GM23338 (cell line): ENCODE data around the gene ABCD2. TPM values are rescaled to one million over a fixed set of nuclear protein-coding genes. Genes with fewer than 3 reads are reported as not detected.

Experiments
- ATAC-seq: fragments of 200-7000 bp; cut with Tn5 transposase; 3 replicates; pipeline ENCODE4 v1.9.1; 2020
- DNase-seq: peaks from one replicate; pipeline ENCODE4 v3.0.0-alpha.2; 2015; ENCODE audit warnings: low spot score
- H2AFZ ChIP-seq: fragments of 200-600 bp; sonication (generic); 2 replicates; pipeline ENCODE4 v1.8.0; 2016; ENCODE audit warnings: antibody characterized with exemption, mild to moderate bottlenecking, moderate library complexity
- H3F3A ChIP-seq: fragments of 200-600 bp; sonication (generic); replicated peaks from 2 replicates; pipeline ENCODE4 v1.8.0; 2017; ENCODE audit warnings: antibody characterized with exemption, mixed run types, low read depth
- H3K27ac ChIP-seq: fragments of 200-600 bp; sonication (generic); 2 replicates; pipeline ENCODE4 v1.6.1; 2016; ENCODE audit warnings: low read depth
- H3K27me3 ChIP-seq: fragments of 200-600 bp; sonication (generic); 2 replicates; pipeline ENCODE4 v1.8.0; 2016; ENCODE audit warnings: mild to moderate bottlenecking, mixed run types, moderate library complexity; ENCODE audit not compliant: insufficient read depth
- H3K36me3 ChIP-seq: fragments of 200-600 bp; sonication (generic); 2 replicates; pipeline ENCODE4 v1.8.0; 2016; ENCODE audit warnings: mild to moderate bottlenecking; ENCODE audit not compliant: insufficient read depth
- H3K4me1 ChIP-seq: fragments of 200-600 bp; sonication (generic); 2 replicates; pipeline ENCODE4 v1.8.0; 2016; ENCODE audit warnings: mild to moderate bottlenecking, moderate library complexity; ENCODE audit not compliant: insufficient read depth
- H3K4me2 ChIP-seq: fragments of 200-600 bp; sonication (generic); 2 replicates; pipeline ENCODE4 v1.7.1; 2017; ENCODE audit warnings: mixed run types
- H3K4me3 ChIP-seq: fragments of 200-600 bp; sonication (generic); 2 replicates; pipeline ENCODE4 v1.6.1; 2016; ENCODE audit warnings: mixed run types
- H3K79me2 ChIP-seq: fragments of 200-600 bp; sonication (generic); replicated peaks from 2 replicates; pipeline ENCODE4 v1.8.0; 2017; ENCODE audit warnings: mild to moderate bottlenecking; ENCODE audit not compliant: insufficient read depth
- H3K9me2 ChIP-seq: fragments of 200-600 bp; sonication (generic); 2 replicates; pipeline ENCODE4 v1.8.0; 2017; ENCODE audit not compliant: insufficient read depth
- H4K20me1 ChIP-seq: fragments of 200-600 bp; sonication (generic); replicated peaks from 2 replicates; pipeline ENCODE4 v1.8.0; 2017; ENCODE audit warnings: mild to moderate bottlenecking; ENCODE audit not compliant: insufficient read depth
- H3K27ac Mint-ChIP-seq: 2 replicates; pipeline ENCODE4 v1.8.0; 2020; ENCODE audit warnings: inconsistent platforms, mild to moderate bottlenecking, moderate library complexity, mixed read lengths
- H3K27me3 Mint-ChIP-seq: 3 replicates; pipeline ENCODE4 v1.8.0; 2022; ENCODE audit warnings: low read depth, mild to moderate bottlenecking, moderate library complexity, mixed read lengths, inconsistent platforms; ENCODE audit not compliant: insufficient read depth, poor library complexity
- H3K36me3 Mint-ChIP-seq: 3 replicates; pipeline ENCODE4 v1.8.0; 2021; ENCODE audit warnings: low read depth, mild to moderate bottlenecking, inconsistent platforms, moderate library complexity, mixed read lengths
- H3K4me1 Mint-ChIP-seq: 3 replicates; pipeline ENCODE4 v1.8.0; 2020; ENCODE audit warnings: mild to moderate bottlenecking, inconsistent platforms, mixed read lengths
- H3K4me3 Mint-ChIP-seq: 3 replicates; pipeline ENCODE4 v1.8.0; 2021; ENCODE audit warnings: moderate library complexity, mild to moderate bottlenecking, inconsistent platforms, mixed read lengths
- H3K9me3 Mint-ChIP-seq: 3 replicates; pipeline ENCODE4 v1.8.0; 2020; ENCODE audit warnings: moderate library complexity, mild to moderate bottlenecking, inconsistent platforms, mixed read lengths
- CREB1 ChIP-seq: fragments of 250-450 bp; sonication (Bioruptor Pico); IDR thresholded peaks from 2 replicates; pipeline ENCODE4 v1.5.0; 2020; ENCODE audit warnings: low read depth, mild to moderate bottlenecking, moderate library complexity
- EZH2 ChIP-seq: fragments of 200-600 bp; sonication (generic); IDR thresholded peaks from one replicate; pipeline ENCODE4 v1.8.0; 2017; ENCODE audit warnings: antibody characterized with exemption, mild to moderate bottlenecking, low read depth; ENCODE audit not compliant: unreplicated experiment
- EZH2phosphoT487 ChIP-seq: fragments of 200-600 bp; sonication (generic); IDR thresholded peaks from one replicate; pipeline ENCODE4 v1.8.1; 2018; ENCODE audit warnings: antibody characterized with exemption; ENCODE audit not compliant: unreplicated experiment
- JUNB ChIP-seq: IDR thresholded peaks from one replicate; pipeline ENCODE4 v1.6.1; 2016; ENCODE audit warnings: antibody characterized with exemption; ENCODE audit not compliant: unreplicated experiment
- NANOG ChIP-seq: IDR thresholded peaks from 2 replicates; pipeline ENCODE4 v1.6.1; 2016; ENCODE audit warnings: antibody characterized with exemption, borderline replicate concordance
- POLR2AphosphoS5 ChIP-seq: IDR thresholded peaks from 2 replicates; pipeline ENCODE4 v1.6.1; 2016; ENCODE audit warnings: antibody characterized with exemption, low read depth
- STAT1 ChIP-seq: IDR thresholded peaks from one replicate; pipeline ENCODE4 v1.6.1; 2016; ENCODE audit warnings: antibody characterized with exemption; ENCODE audit not compliant: unreplicated experiment
- ZNF114 ChIP-seq: fragments of 250-450 bp; sonication (Bioruptor Pico); IDR thresholded peaks from 2 replicates; pipeline ENCODE4 v1.5.0; 2020; ENCODE audit warnings: mild to moderate bottlenecking, moderate library complexity
- ZNF331 ChIP-seq: fragments of 250-450 bp; sonication (Bioruptor Pico); IDR thresholded peaks from 2 replicates; pipeline ENCODE4 v1.5.0; 2020; ENCODE audit warnings: low read depth, mild to moderate bottlenecking, moderate library complexity
- polyA plus RNA-seq: library from polyadenylated mRNA; unstranded; fragments of >200 nt; fragmentation: Nextera tagmentation; extraction: Ambion mirVana; gene quantifications from 2 replicates; pipeline ENCODE4 v1.2.1, GENCODE V29; 2016
- total RNA-seq: library from RNA; depleted of rRNA; stranded (reverse); fragments of >200 nt; shearing (Covaris generic); gene quantifications from 2 replicates; pipeline ENCODE4 v1.2.3, GENCODE V29; 2014
- TF ChIP-seq, protein P1 (sequence below): IDR thresholded peaks from one replicate; pipeline ENCODE4 v1.6.1; 2018; ENCODE audit warnings: antibody characterized with exemption; ENCODE audit not compliant: unreplicated experiment
- TF ChIP-seq, protein P2 (sequence below): IDR thresholded peaks from 2 replicates; pipeline ENCODE4 v1.6.1; 2016; ENCODE audit warnings: antibody characterized with exemption
- TF ChIP-seq, protein P3 (sequence below): fragments of 250-450 bp; sonication (Bioruptor Pico); IDR thresholded peaks from 2 replicates; pipeline ENCODE4 v1.5.0; 2020; ENCODE audit warnings: mild to moderate bottlenecking, moderate library complexity
- TF ChIP-seq, protein P4 (sequence below), 2 experiments: fragments of 200-600 bp in 1 of 2; sonication (generic) in 1 of 2; conservative IDR thresholded peaks; 2 replicates each; pipeline versions ENCODE4 v1.5.1 to v1.6.1; 2016 to 2017; ENCODE audit warnings: antibody characterized with exemption in 2 of 2, low read depth in 2 of 2, mild to moderate bottlenecking in 2 of 2, moderate library complexity in 1 of 2

The ABCD2 gene
- total and polyA plus RNA-seq, 2 experiments from 2014 or later: not detected

DNA sequence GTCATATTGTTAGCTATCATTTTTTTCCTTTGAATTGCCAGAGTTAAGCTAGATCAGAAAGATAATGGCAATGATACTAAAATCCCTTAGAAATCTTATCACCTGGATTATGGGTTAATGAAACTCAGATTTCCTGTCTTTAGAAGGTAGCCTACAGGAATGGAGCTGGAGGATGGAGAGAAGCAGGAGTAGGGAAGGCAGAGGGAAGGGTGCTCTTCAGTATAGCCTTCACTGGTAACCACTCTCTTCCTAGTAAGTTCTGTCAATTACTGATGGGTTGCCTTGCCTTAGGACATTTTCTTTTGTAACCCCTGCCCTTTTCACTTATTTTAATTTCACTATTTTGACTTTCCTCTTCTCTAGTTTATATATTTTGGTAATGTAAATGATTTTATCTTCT lies 27.8 kb upstream of the ABCD2 start:
- no peak overlapping the region for H3K27ac ChIP-seq
- H3K27me3 ChIP-seq: no peaks in the 10 kb centered on the region
- Mint-ChIP-seq H3K9me3 (no peaks in the 10 kb centered on the region), H3K27me3 (no peaks in the 10 kb centered on the region), H3K36me3 (no peaks in the 10 kb centered on the region), H3K4me1 (no peaks in the 10 kb centered on the region; the same call in 2 of the 3 replicates), H3K27ac (no peak overlapping the region), H3K4me3 (no peak overlapping the region)
- ATAC-seq (no peak), DNase-seq (no peak)
- H3K4me2 ChIP-seq: no peak overlapping the region
- TF ChIP-seq, protein P1, sequence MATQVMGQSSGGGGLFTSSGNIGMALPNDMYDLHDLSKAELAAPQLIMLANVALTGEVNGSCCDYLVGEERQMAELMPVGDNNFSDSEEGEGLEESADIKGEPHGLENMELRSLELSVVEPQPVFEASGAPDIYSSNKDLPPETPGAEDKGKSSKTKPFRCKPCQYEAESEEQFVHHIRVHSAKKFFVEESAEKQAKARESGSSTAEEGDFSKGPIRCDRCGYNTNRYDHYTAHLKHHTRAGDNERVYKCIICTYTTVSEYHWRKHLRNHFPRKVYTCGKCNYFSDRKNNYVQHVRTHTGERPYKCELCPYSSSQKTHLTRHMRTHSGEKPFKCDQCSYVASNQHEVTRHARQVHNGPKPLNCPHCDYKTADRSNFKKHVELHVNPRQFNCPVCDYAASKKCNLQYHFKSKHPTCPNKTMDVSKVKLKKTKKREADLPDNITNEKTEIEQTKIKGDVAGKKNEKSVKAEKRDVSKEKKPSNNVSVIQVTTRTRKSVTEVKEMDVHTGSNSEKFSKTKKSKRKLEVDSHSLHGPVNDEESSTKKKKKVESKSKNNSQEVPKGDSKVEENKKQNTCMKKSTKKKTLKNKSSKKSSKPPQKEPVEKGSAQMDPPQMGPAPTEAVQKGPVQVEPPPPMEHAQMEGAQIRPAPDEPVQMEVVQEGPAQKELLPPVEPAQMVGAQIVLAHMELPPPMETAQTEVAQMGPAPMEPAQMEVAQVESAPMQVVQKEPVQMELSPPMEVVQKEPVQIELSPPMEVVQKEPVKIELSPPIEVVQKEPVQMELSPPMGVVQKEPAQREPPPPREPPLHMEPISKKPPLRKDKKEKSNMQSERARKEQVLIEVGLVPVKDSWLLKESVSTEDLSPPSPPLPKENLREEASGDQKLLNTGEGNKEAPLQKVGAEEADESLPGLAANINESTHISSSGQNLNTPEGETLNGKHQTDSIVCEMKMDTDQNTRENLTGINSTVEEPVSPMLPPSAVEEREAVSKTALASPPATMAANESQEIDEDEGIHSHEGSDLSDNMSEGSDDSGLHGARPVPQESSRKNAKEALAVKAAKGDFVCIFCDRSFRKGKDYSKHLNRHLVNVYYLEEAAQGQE: no peak
- TF ChIP-seq, protein P2, sequence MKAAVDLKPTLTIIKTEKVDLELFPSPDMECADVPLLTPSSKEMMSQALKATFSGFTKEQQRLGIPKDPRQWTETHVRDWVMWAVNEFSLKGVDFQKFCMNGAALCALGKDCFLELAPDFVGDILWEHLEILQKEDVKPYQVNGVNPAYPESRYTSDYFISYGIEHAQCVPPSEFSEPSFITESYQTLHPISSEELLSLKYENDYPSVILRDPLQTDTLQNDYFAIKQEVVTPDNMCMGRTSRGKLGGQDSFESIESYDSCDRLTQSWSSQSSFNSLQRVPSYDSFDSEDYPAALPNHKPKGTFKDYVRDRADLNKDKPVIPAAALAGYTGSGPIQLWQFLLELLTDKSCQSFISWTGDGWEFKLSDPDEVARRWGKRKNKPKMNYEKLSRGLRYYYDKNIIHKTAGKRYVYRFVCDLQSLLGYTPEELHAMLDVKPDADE: no peak
- TF ChIP-seq STAT1: no peak
- TF ChIP-seq ZNF331: no peak
- no peak for TF ChIP-seq EZH2phosphoT487
- TF ChIP-seq, protein P3, sequence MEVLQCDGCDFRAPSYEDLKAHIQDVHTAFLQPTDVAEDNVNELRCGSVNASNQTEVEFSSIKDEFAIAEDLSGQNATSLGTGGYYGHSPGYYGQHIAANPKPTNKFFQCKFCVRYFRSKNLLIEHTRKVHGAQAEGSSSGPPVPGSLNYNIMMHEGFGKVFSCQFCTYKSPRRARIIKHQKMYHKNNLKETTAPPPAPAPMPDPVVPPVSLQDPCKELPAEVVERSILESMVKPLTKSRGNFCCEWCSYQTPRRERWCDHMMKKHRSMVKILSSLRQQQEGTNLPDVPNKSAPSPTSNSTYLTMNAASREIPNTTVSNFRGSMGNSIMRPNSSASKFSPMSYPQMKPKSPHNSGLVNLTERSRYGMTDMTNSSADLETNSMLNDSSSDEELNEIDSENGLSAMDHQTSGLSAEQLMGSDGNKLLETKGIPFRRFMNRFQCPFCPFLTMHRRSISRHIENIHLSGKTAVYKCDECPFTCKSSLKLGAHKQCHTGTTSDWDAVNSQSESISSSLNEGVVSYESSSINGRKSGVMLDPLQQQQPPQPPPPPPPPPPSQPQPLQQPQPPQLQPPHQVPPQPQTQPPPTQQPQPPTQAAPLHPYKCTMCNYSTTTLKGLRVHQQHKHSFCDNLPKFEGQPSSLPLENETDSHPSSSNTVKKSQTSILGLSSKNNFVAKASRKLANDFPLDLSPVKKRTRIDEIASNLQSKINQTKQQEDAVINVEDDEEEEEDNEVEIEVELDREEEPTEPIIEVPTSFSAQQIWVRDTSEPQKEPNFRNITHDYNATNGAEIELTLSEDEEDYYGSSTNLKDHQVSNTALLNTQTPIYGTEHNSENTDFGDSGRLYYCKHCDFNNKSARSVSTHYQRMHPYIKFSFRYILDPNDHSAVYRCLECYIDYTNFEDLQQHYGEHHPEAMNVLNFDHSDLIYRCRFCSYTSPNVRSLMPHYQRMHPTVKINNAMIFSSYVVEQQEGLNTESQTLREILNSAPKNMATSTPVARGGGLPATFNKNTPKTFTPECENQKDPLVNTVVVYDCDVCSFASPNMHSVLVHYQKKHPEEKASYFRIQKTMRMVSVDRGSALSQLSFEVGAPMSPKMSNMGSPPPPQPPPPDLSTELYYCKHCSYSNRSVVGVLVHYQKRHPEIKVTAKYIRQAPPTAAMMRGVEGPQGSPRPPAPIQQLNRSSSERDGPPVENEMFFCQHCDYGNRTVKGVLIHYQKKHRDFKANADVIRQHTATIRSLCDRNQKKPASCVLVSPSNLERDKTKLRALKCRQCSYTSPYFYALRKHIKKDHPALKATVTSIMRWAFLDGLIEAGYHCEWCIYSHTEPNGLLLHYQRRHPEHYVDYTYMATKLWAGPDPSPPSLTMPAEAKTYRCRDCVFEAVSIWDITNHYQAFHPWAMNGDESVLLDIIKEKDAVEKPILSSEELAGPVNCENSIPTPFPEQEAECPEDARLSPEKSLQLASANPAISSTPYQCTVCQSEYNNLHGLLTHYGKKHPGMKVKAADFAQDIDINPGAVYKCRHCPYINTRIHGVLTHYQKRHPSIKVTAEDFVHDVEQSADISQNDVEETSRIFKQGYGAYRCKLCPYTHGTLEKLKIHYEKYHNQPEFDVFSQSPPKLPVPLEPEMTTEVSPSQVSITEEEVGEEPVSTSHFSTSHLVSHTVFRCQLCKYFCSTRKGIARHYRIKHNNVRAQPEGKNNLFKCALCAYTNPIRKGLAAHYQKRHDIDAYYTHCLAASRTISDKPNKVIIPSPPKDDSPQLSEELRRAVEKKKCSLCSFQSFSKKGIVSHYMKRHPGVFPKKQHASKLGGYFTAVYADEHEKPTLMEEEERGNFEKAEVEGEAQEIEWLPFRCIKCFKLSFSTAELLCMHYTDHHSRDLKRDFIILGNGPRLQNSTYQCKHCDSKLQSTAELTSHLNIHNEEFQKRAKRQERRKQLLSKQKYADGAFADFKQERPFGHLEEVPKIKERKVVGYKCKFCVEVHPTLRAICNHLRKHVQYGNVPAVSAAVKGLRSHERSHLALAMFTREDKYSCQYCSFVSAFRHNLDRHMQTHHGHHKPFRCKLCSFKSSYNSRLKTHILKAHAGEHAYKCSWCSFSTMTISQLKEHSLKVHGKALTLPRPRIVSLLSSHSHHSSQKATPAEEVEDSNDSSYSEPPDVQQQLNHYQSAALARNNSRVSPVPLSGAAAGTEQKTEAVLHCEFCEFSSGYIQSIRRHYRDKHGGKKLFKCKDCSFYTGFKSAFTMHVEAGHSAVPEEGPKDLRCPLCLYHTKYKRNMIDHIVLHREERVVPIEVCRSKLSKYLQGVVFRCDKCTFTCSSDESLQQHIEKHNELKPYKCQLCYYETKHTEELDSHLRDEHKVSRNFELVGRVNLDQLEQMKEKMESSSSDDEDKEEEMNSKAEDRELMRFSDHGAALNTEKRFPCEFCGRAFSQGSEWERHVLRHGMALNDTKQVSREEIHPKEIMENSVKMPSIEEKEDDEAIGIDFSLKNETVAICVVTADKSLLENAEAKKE (CRISPR knock-in tag): no peak
- TF ChIP-seq NANOG: no peak
- TF ChIP-seq JUNB: no peak
- no peak for TF ChIP-seq POLR2AphosphoS5
- TF ChIP-seq, protein P4, sequence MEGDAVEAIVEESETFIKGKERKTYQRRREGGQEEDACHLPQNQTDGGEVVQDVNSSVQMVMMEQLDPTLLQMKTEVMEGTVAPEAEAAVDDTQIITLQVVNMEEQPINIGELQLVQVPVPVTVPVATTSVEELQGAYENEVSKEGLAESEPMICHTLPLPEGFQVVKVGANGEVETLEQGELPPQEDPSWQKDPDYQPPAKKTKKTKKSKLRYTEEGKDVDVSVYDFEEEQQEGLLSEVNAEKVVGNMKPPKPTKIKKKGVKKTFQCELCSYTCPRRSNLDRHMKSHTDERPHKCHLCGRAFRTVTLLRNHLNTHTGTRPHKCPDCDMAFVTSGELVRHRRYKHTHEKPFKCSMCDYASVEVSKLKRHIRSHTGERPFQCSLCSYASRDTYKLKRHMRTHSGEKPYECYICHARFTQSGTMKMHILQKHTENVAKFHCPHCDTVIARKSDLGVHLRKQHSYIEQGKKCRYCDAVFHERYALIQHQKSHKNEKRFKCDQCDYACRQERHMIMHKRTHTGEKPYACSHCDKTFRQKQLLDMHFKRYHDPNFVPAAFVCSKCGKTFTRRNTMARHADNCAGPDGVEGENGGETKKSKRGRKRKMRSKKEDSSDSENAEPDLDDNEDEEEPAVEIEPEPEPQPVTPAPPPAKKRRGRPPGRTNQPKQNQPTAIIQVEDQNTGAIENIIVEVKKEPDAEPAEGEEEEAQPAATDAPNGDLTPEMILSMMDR (conservative IDR thresholded peaks at IDR 0.05; ENCODE audit: low read depth in 2 of 2): no peak
- no peak for TF ChIP-seq EZH2
- TF ChIP-seq ZNF114 (CRISPR knock-in tag): no peak
- no peak for TF ChIP-seq CREB1 (CRISPR knock-in tag)
- no peaks in the 10 kb centered on the region for H3K36me3 ChIP-seq
- no peaks in the 10 kb centered on the region for H3F3A ChIP-seq
- no peaks in the 10 kb centered on the region for H3K79me2 ChIP-seq
- H3K9me2 ChIP-seq: no peaks in the 10 kb centered on the region
- no peaks in the 10 kb centered on the region for H3K4me1 ChIP-seq
- no peak overlapping the region for H3K4me3 ChIP-seq
- H4K20me1 ChIP-seq: no peaks in the 10 kb centered on the region
- H2AFZ ChIP-seq: no peak overlapping the region
